HUES64 (cell line): ENCODE data around the gene SLC12A1.

Experiments
- H3K27ac ChIP-seq: 2 replicates; pipeline ENCODE4 v1.7.0; 2013; ENCODE audit warnings: low read depth, low read length, inconsistent platforms
- H3K27me3 ChIP-seq: 2 replicates; pipeline ENCODE4 v1.6.1; 2013; ENCODE audit warnings: mild to moderate bottlenecking, low read length; ENCODE audit not compliant: insufficient read depth
- H3K36me3 ChIP-seq: 2 replicates; pipeline ENCODE4 v1.6.1; 2013; ENCODE audit warnings: mild to moderate bottlenecking, low read length; ENCODE audit not compliant: insufficient read depth
- H3K4me1 ChIP-seq: 2 replicates; pipeline ENCODE4 v1.6.1; 2013; ENCODE audit warnings: mild to moderate bottlenecking, low read length, moderate library complexity; ENCODE audit not compliant: insufficient read depth
- H3K4me3 ChIP-seq: 2 replicates; pipeline ENCODE4 v1.5.1; 2013; ENCODE audit warnings: mild to moderate bottlenecking, low read length, moderate library complexity
- H3K9ac ChIP-seq: 2 replicates; pipeline ENCODE4 v1.6.1; 2013; ENCODE audit warnings: mild to moderate bottlenecking, low read depth, low read length
- H3K9me3 ChIP-seq: 2 replicates; pipeline ENCODE4 v1.6.1; 2013; ENCODE audit warnings: low read depth, low read length; ENCODE audit not compliant: insufficient read depth
- WGBS: fragments of 150-250, 120-280 bp; methylation state at CpG from one replicate; pipeline ENCODE4 v1.1.7; 2013; ENCODE audit warnings: missing lambda C conversion rate; 5-methylcytosine and 5-hydroxymethylcytosine counted together

The SLC12A1 gene

DNA sequence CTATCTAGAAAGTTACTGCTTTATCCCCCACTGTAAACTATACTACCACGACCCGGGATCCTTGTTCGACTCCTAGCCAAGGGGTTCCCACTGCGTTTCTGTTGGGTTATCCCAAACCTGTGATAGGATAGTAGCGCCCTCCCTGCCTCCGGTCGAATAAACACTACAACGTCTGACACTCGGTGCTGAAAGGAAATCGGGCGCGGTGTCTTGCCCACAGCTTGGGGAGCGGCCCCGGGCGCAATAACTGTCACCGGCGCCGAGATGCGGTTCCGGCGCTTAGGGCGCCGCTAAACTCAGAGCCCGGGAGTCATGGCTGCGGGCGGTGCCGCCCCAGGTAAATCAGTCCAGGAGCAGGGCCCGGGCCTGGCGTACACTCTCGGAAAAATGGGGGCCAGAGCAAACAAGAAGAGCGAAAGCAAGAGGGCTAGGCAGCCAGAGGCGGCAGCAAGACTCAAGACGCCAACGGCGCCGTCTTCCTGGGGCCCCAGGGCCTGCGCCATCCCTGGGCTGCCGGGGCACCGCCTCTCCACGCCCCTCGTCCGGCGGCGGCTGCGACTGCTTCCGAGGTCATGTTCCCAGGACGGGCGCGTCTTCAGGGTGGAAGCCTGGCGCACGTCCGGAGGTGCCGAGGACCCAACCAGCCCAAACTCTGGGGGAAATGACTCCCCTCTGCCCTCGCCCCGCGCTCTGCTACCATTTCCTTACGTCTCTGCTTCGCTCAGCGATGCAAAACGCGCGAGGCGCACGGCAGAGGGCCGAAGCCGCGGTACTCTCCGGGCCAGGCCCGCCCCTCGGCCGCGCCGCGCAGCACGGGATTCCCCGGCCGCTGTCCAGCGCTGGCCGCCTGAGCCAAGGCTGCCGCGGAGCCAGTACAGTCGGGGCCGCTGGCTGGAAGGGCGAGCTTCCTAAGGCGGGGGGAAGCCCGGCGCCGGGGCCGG is 125.0 kb downstream of the SLC12A1 start, which contains the start of gene DUT:
Gene DUT (plus strand): TSS at position 575 of the 941 bp plus-strand sequence. CDS start 87 bp downstream, at position 662.
- Histone ChIP-seq H3K4me3 (peak within 1 kb of the TSS; percentile 93), H3K27ac (peak within 1 kb of the TSS; percentile 94), H3K4me1 (peaks cover 26% of the 10 kb centered on the region), H3K36me3 (peaks cover 25% of the 10 kb centered on the region), H3K9me3 (no peaks in the 10 kb centered on the region), H3K9ac (peak within 1 kb of the TSS; percentile 96), H3K27me3 (no peaks in the 10 kb centered on the region)
- under 1% methylated on average over 89 of the region's 89 CpGs for WGBS

DNA sequence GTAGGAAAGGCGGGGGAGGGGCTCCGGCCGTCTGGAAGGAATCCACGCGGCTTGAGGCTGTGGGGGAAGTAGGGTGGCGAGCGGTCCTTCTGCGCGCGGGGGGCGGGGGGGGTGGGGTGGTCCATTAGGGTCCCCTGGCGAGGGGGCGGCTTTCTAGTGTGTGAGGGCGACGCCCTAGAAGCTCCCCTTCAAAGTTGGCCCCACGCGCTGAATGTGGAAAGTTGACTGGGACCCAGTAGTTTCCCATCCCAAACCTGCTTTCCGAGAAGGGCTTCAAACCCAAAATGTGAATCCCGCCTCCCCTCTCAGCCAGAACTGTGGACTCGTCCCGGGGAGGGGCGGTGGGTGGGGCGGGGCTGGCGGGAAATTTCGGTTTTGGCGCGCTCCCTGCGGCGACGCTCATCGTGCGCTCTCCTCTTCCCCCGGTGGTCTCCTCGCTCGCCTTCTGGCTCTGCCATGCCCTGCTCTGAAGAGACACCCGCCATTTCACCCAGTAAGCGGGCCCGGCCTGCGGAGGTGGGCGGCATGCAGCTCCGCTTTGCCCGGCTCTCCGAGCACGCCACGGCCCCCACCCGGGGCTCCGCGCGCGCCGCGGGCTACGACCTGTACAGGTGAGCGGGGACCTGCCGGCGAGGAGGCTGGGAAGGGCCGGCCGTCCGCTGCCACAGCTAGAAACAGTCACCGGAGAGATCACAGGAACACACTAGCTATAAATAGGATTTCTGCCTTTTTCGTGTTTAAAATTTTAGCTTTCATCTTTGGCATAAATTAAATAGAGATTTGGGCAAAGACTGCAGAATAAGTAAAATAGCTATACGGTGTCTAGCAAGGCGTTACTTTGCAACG is 125.9 kb downstream of the SLC12A1 start:
- peak overlapping the region; percentile 93 for H3K4me3 ChIP-seq
- H3K9me3 ChIP-seq: no peaks in the 10 kb centered on the region
- H3K36me3 ChIP-seq: peaks cover 34% of the 10 kb centered on the region
- peaks cover 26% of the 10 kb centered on the region for H3K4me1 ChIP-seq
- H3K9ac ChIP-seq: peak overlapping the region; percentile 96
- H3K27me3 ChIP-seq: no peaks in the 10 kb centered on the region
- peak overlapping the region; percentile 94 for H3K27ac ChIP-seq
- under 1% methylated on average over 63 of the region's 64 CpGs for WGBS

DNA sequence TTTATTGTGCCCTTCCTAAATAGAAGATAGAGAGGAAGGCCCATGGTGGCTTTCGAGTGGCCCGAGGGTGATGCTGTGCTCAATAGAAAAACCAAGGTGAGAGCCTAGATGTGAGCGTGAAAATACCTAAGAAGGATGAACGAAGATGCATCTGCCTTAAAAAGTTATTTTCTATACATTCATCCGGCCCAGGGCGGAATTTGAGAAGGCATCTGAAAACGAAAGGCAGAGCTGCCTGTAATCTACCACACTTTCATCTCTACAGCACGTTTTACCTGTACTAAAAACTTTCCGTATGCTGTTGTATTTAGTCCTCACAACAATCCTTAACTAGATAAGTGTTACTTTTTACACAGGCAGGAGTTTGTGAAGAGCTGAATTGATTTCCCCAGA is 126.5 kb downstream of the SLC12A1 start:
- Histone ChIP-seq H3K27me3 (no peaks in the 10 kb centered on the region), H3K9me3 (no peaks in the 10 kb centered on the region), H3K9ac (peak overlapping the region; percentile 96), H3K27ac (peak overlapping the region; percentile 94), H3K36me3 (peaks cover 40% of the 10 kb centered on the region), H3K4me1 (peaks cover 26% of the 10 kb centered on the region), H3K4me3 (peak overlapping the region; percentile 93)
- 9% methylated on average over 9 of the region's 9 CpGs for WGBS

DNA sequence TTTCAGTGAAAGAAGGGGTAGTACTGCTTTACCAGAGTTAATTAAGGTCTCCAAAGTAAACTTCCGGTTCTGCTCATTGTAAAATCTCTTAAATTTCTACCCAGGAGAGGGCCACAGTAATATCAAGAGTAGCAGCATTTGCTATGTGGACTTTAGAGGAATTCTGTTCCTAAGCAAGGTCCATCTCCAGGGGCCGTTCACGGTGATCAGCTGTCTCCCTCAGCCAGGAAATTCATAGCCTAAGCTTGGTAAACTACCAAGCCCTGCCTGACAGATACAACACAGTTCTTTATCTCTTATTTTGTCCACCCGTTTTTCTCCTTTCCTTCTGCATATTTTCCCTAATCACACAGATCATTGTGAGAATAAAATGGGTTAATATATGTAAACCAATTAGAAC is 127.4 kb downstream of the SLC12A1 start:
- Histone ChIP-seq H3K4me1 (peaks cover 26% of the 10 kb centered on the region), H3K36me3 (peaks cover 49% of the 10 kb centered on the region), H3K27ac (no peak overlapping the region), H3K4me3 (peak overlapping the region; percentile 93), H3K27me3 (no peaks in the 10 kb centered on the region), H3K9me3 (no peaks in the 10 kb centered on the region), H3K9ac (peak overlapping the region; percentile 96; the same call in 1 of the 2 replicates)
- WGBS: 49% methylated on average over 4 of the region's 4 CpGs

DNA sequence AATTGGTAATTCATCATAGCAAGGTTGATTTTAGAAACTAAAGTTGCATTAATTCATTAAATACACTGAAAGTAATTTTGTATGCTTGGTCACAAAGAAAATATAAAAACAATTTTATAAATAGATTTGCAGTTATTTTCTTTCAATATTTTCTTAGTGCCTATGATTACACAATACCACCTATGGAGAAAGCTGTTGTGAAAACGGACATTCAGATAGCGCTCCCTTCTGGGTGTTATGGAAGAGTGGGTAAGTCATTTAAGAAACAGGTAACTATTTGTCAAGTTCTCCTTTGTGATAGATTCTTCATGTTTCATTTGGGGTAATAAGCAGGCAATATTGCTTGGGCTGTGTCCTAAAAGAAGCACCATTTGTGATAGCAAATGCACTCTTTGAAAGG is 128.2 kb downstream of the SLC12A1 start:
- WGBS: 75% methylated on average over 2 of the region's 2 CpGs
- no peak overlapping the region for H3K9ac ChIP-seq
- no peak overlapping the region for H3K27ac ChIP-seq
- H3K4me1 ChIP-seq: peaks cover 26% of the 10 kb centered on the region
- H3K9me3 ChIP-seq: no peaks in the 10 kb centered on the region
- peak overlapping the region; percentile 93 for H3K4me3 ChIP-seq
- no peaks in the 10 kb centered on the region for H3K27me3 ChIP-seq
- H3K36me3 ChIP-seq: peaks cover 56% of the 10 kb centered on the region

DNA sequence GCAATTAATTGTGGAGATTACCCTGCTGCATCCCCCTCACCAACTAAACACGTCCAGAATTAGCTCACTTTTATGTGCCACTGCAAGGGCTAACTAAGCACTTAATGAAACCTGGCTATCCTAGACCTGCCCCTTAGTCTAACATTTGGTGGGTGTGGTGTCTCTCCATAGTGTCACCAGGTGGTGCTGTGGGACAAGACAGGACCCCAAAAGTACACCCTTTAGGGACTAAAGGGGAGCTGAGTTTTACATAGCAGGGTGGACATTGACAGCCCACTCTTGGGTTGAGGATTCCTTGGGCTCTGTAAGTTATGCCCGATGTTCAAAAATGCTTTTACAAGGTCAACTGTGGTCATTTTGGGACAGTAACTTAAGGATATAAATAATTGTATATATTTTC is 130.8 kb downstream of the SLC12A1 start:
- H3K9ac ChIP-seq: no peak overlapping the region
- 87% methylated on average over 2 of the region's 2 CpGs for WGBS
- peaks cover 83% of the 10 kb centered on the region for H3K36me3 ChIP-seq
- H3K9me3 ChIP-seq: no peaks in the 10 kb centered on the region
- peaks cover 20% of the 10 kb centered on the region for H3K4me1 ChIP-seq
- H3K4me3 ChIP-seq: no peak overlapping the region
- H3K27ac ChIP-seq: no peak overlapping the region
- no peaks in the 10 kb centered on the region for H3K27me3 ChIP-seq

DNA sequence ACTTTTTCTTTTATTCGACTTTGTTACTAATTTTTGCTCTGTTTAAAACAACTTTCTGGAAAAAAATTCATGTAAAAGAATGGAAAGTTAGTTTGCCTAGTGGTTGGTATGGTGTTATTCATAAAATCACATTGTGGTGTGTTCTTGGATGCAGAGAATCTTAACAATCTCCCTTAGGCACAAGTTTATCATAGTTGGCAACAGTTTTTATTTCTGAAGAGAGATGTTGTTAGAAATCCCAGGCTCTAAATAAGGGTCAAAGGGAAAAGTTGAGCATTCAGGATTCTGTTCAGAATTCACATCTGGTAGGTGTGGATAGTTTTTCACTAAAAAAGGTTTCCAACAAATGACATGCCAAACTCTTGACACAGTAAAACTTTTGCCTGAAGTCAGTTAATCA is 131.5 kb downstream of the SLC12A1 start:
- peaks cover 90% of the 10 kb centered on the region for H3K36me3 ChIP-seq
- 100% methylated on average over 1 of the region's 1 CpG for WGBS

DNA sequence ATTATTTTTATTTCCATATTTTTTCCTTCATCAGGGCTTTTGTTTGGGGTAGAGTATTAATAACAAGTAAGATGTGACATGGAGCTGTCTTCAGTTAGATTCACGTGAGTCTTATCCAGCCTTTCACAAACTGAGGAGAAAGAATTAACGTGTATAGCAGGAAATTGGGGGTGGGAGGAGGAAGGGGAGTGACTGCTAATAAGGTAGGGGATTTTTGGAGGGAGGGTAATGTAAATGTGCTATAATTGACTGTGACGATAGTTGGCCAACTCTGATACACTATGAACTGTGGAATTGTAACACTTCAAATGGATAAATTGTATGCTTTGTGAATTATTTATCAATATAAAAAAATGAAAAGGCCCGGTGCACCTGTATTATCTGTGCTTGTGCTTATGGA is 134.0 kb downstream of the SLC12A1 start:
- Histone ChIP-seq H3K36me3 (peaks cover 87% of the 10 kb centered on the region), H3K4me3 (no peak overlapping the region), H3K9ac (no peak overlapping the region), H3K27me3 (no peaks in the 10 kb centered on the region), H3K4me1 (no peaks in the 10 kb centered on the region), H3K9me3 (no peaks in the 10 kb centered on the region), H3K27ac (no peak overlapping the region)
- 83% methylated on average over 4 of the region's 4 CpGs for WGBS

More for the DNA sequence above, 131.5 kb downstream of the SLC12A1 start:
- Histone ChIP-seq H3K27me3 (no peaks in the 10 kb centered on the region), H3K4me1 (peaks cover 18% of the 10 kb centered on the region), H3K4me3 (no peak overlapping the region), H3K27ac (no peak overlapping the region), H3K9ac (no peak overlapping the region), H3K9me3 (no peaks in the 10 kb centered on the region)

DNA sequence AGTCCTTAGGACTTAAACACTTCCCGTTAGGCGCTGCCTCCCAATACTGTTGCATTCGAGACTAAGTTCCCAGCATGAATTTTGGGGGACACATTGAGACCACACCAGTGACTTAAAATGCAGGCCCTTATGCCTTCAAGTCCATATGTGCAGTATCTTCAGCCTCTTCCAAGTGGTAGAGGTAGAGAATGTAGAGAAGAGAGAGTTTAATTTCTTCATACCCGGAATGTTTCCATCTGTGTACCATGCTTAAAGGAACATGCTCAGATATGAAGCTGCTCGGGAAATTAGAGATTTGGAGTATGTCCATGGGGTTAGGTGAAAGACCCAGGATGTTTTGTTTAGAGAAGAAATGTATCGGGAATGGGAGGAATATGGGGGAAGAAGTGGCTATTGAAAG is 137.8 kb downstream of the SLC12A1 start:
- H3K9me3 ChIP-seq: no peaks in the 10 kb centered on the region
- no peaks in the 10 kb centered on the region for H3K27me3 ChIP-seq
- peaks cover 49% of the 10 kb centered on the region for H3K36me3 ChIP-seq
- no peak overlapping the region for H3K4me3 ChIP-seq
- H3K4me1 ChIP-seq: peaks cover 4% of the 10 kb centered on the region; the same call in 1 of the 2 replicates
- 95% methylated on average over 6 of the region's 6 CpGs for WGBS
- no peak overlapping the region for H3K27ac ChIP-seq
- no peak overlapping the region for H3K9ac ChIP-seq

DNA sequence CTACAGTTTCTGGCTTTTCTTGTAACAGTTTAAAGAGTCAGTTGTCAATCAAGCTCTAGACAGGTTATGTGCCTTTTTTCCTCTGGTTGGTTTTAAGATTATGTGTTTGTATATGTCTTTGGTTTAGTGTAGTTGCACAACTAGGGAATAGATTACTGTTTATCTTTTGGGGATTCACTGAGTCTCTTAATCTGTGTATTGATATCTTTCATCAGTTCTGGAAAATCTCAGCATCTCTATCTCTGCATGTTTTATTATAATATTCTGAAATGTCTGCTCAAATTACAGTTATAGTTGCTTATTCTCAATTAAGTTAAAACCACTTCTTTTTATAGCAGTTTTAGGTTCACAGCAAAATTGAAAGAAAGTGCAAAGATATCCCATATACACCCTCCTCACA is 139.4 kb downstream of the SLC12A1 start:
- H3K36me3 ChIP-seq: peaks cover 33% of the 10 kb centered on the region
- peaks cover 4% of the 10 kb centered on the region; the same call in 1 of the 2 replicates for H3K4me1 ChIP-seq
- H3K4me3 ChIP-seq: no peak overlapping the region
- H3K9ac ChIP-seq: no peak overlapping the region
- H3K27ac ChIP-seq: no peak overlapping the region
- H3K9me3 ChIP-seq: no peaks in the 10 kb centered on the region
- no peaks in the 10 kb centered on the region for H3K27me3 ChIP-seq
